Measurements from ENCODE around the gene GBP6. TPM values are rescaled to one million over a fixed set of nuclear protein-coding genes. Genes with fewer than 3 reads are reported as not detected.

GBP6 gene
- total and polyA plus RNA-seq, 2 experiments from 2014 or later: 0.03 TPM; not detected in 1

DNA sequence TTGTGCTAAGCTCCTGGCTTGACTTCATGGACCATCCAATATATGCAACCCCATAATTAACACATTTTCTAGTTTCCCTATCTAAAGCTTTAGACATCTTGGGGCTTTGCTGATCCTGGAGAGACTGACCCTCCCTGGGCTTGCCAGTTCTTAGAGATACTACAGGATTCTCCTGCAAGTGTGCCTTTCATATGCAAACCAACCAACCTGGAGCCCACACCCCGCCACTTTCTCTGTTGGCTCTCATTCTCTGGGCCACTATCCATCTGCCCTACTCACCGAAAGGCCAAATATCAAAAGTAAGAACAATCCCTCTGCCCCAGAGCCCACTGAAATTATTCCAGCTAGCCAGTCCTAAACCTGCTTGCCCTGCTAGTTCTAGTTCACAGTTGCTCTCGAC lies 2.2 kb upstream of the GBP6 start:
- H3K9me3 ChIP-seq (ENCODE audit: low read depth): no peaks in the 10 kb centered on the region
- no peak overlapping the region for H3K4me2 ChIP-seq
- no peaks in the 10 kb centered on the region for H3K27me3 ChIP-seq
- no peak overlapping the region for H3K27ac ChIP-seq
- 87% methylated on average over 3 of the region's 3 CpGs for WGBS (ENCODE audit: low lambda C conversion rate, missing lambda C conversion rate)
- H3K79me2 ChIP-seq: no peaks in the 10 kb centered on the region
- no peaks in the 10 kb centered on the region for H3K9me2 ChIP-seq (replicated peaks; ENCODE audit: insufficient read depth)
- TF ChIP-seq, protein P1, sequence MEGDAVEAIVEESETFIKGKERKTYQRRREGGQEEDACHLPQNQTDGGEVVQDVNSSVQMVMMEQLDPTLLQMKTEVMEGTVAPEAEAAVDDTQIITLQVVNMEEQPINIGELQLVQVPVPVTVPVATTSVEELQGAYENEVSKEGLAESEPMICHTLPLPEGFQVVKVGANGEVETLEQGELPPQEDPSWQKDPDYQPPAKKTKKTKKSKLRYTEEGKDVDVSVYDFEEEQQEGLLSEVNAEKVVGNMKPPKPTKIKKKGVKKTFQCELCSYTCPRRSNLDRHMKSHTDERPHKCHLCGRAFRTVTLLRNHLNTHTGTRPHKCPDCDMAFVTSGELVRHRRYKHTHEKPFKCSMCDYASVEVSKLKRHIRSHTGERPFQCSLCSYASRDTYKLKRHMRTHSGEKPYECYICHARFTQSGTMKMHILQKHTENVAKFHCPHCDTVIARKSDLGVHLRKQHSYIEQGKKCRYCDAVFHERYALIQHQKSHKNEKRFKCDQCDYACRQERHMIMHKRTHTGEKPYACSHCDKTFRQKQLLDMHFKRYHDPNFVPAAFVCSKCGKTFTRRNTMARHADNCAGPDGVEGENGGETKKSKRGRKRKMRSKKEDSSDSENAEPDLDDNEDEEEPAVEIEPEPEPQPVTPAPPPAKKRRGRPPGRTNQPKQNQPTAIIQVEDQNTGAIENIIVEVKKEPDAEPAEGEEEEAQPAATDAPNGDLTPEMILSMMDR (IDR thresholded peaks at IDR 0.05; ENCODE audit: poor library complexity): no peak
- TF ChIP-seq EZH2 (IDR thresholded peaks at IDR 0.05; ENCODE audit: borderline replicate concordance) (no peak), EZH2phosphoT487 (IDR thresholded peaks at IDR 0.05; ENCODE audit: low read depth, severe bottlenecking, unreplicated experiment) (no peak)
- no peaks in the 10 kb centered on the region for H3K36me3 ChIP-seq (replicated peaks; ENCODE audit: insufficient read depth, low read depth)
- DNase-seq (ENCODE audit: low spot score): no peak
- H3K4me1 ChIP-seq (ENCODE audit: insufficient read depth): peaks cover 22% of the 10 kb centered on the region
- no peaks in the 10 kb centered on the region for H4K20me1 ChIP-seq (ENCODE audit: insufficient read depth, poor library complexity, severe bottlenecking)
- no peak overlapping the region for H2AFZ ChIP-seq
- H3K4me3 ChIP-seq: no peak overlapping the region

DNA sequence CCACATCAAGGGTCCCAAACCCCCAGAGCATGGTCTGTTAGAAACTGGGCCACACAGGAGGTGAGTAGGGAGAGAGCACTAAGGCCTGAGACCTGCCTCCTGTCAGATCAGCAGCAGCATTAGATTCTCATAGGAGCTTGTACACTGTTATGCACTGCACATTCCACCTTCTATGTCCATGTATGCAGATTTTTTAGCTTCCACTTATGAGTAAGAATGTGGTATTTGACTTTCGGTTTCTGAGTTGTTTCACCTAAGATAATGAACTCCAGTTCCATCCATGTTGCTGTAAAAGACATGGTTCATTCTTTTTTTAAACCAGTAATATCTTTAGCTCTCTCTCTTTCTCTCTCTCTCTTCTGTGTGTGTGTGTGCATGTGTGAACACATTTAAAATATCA lies 663 bp upstream of the GBP6 start:
- Histone ChIP-seq H3K36me3 (replicated peaks; ENCODE audit: insufficient read depth, low read depth) (no peaks in the 10 kb centered on the region), H3K4me1 (ENCODE audit: insufficient read depth) (peaks cover 12% of the 10 kb centered on the region), H3K9me2 (replicated peaks; ENCODE audit: insufficient read depth) (no peaks in the 10 kb centered on the region), H4K20me1 (ENCODE audit: insufficient read depth, poor library complexity, severe bottlenecking) (no peaks in the 10 kb centered on the region), H2AFZ (no peak overlapping the region), H3K27ac (peak overlapping the region; percentile 44), H3K79me2 (no peaks in the 10 kb centered on the region), H3K4me3 (no peak overlapping the region), H3K9me3 (ENCODE audit: low read depth) (no peaks in the 10 kb centered on the region), H3K4me2 (no peak overlapping the region), H3K27me3 (no peaks in the 10 kb centered on the region)
- TF ChIP-seq EZH2phosphoT487 (IDR thresholded peaks at IDR 0.05; ENCODE audit: low read depth, severe bottlenecking, unreplicated experiment) (no peak), EZH2 (IDR thresholded peaks at IDR 0.05; ENCODE audit: borderline replicate concordance) (no peak)
- TF ChIP-seq, protein P1 (IDR thresholded peaks at IDR 0.05; ENCODE audit: poor library complexity): no peak
- 50% methylated on average over 1 of the region's 1 CpG for WGBS (ENCODE audit: low lambda C conversion rate, missing lambda C conversion rate)
- no peak for DNase-seq (ENCODE audit: low spot score)

DNA sequence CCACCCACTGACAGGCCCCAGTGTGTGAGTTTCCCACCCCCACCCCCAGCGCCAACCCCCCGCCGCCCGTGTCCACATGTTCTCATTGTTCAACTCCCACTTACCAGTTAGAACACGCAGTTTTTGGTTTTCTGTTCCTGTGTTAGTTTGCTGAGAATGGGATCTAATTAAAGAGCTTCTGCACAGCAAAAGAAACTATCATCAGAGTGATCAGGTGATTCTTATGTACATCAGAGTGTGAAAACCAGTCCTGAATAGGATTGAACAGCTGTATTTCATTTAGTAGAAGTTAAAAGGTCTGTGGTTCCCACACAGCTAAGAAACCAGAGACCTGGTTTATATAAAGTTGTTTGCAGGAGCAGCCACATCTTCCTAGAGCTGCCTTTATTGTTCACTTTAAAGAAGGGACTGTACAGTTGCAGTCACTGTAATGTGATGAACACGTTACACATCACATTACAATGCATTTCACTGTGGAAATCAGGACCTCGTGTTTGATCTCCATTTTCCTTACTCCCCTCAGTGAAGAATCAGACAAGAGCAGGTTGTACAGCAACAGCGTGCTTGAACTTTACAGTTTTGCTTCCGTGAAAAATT lies 1.2 kb downstream of the GBP6 start:
- no peaks in the 10 kb centered on the region for H4K20me1 ChIP-seq (ENCODE audit: insufficient read depth, poor library complexity, severe bottlenecking)
- no peak overlapping the region for H3K27ac ChIP-seq
- no peak overlapping the region for H3K4me2 ChIP-seq
- H3K79me2 ChIP-seq: no peaks in the 10 kb centered on the region
- H3K36me3 ChIP-seq (replicated peaks; ENCODE audit: insufficient read depth, low read depth): no peaks in the 10 kb centered on the region
- no peak for TF ChIP-seq EZH2phosphoT487 (IDR thresholded peaks at IDR 0.05; ENCODE audit: low read depth, severe bottlenecking, unreplicated experiment)
- TF ChIP-seq, protein P1 (IDR thresholded peaks at IDR 0.05; ENCODE audit: poor library complexity): no peak
- TF ChIP-seq EZH2 (IDR thresholded peaks at IDR 0.05; ENCODE audit: borderline replicate concordance): no peak
- peaks cover 12% of the 10 kb centered on the region for H3K4me1 ChIP-seq (ENCODE audit: insufficient read depth)
- no peaks in the 10 kb centered on the region for H3K9me2 ChIP-seq (replicated peaks; ENCODE audit: insufficient read depth)
- DNase-seq (ENCODE audit: low spot score): no peak
- no peaks in the 10 kb centered on the region for H3K27me3 ChIP-seq
- H2AFZ ChIP-seq: no peak overlapping the region
- H3K9me3 ChIP-seq (ENCODE audit: low read depth): no peaks in the 10 kb centered on the region
- H3K4me3 ChIP-seq: no peak overlapping the region
- 62% methylated on average over 9 of the region's 9 CpGs for WGBS (ENCODE audit: low lambda C conversion rate, missing lambda C conversion rate)

All from hepatocyte (in vitro differentiated cells).